ENCODE results near the gene CRY1. TPM values are rescaled to one million over a fixed set of nuclear protein-coding genes. Genes with fewer than 3 reads are reported as not detected.
A peak's percentile ranks its signal among the peaks of the same experiment; 100 is the strongest.
"Not testable (repeated sequence)": the region's sequence is repeated elsewhere in the genome, so short reads cannot be mapped to it uniquely, and the experiment has no call there.

CRY1 gene
- total RNA-seq, 4 donors from 2014 or later, result 32.4 to 64.4 (median 47.6) TPM

GRCh38 chr12:107079172-107080011 is 14.0 kb downstream of the CRY1 start:
- H3K9me3 ChIP-seq, result no peaks in the 10 kb centered on the region
- TF ChIP-seq, protein P1, sequence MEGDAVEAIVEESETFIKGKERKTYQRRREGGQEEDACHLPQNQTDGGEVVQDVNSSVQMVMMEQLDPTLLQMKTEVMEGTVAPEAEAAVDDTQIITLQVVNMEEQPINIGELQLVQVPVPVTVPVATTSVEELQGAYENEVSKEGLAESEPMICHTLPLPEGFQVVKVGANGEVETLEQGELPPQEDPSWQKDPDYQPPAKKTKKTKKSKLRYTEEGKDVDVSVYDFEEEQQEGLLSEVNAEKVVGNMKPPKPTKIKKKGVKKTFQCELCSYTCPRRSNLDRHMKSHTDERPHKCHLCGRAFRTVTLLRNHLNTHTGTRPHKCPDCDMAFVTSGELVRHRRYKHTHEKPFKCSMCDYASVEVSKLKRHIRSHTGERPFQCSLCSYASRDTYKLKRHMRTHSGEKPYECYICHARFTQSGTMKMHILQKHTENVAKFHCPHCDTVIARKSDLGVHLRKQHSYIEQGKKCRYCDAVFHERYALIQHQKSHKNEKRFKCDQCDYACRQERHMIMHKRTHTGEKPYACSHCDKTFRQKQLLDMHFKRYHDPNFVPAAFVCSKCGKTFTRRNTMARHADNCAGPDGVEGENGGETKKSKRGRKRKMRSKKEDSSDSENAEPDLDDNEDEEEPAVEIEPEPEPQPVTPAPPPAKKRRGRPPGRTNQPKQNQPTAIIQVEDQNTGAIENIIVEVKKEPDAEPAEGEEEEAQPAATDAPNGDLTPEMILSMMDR (IDR thresholded peaks at IDR 0.05), result peak in 5 of 6 experiments; percentile 41 to 68 (median 56)
- TF ChIP-seq POLR2A (IDR thresholded peaks at IDR 0.05), result no peak
- DNase-seq, result no peak

DNA sequence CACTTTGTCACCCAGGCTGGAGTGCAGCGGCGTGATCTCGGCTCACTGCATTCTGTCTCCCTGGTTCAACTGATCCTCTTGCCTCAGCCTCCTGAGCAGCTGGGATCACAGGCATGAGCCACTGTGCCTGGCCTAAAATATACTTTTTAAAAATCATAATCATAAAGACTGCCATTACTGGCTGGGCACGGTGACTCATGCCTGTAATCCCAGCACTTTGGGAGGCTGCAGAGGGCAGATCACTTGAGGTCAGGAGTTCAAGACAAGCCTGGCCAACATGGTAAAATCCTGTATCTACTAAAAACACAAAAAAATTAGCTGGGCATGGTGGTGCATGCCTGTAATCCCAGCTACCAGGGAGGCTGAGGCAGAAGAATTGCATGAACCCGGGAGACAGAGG is 20.1 kb downstream of the CRY1 start:
- not testable (repeated sequence) for H3K4me1 ChIP-seq, H3K4me3 ChIP-seq

More at GRCh38 chr12:107079172-107080011, 14.0 kb downstream of the CRY1 start:
- Histone ChIP-seq H3K4me1 (no peaks in the 10 kb centered on the region), H3K4me3 (no peak overlapping the region), H3K36me3 (no peaks in the 10 kb centered on the region), H3K27me3 (no peaks in the 10 kb centered on the region), H3K27ac (no peak overlapping the region)

GRCh38 chr12:107066691-107067090 is 26.7 kb downstream of the CRY1 start:
- Histone ChIP-seq H3K4me1 (no peaks in the 10 kb centered on the region), H3K4me3 (no peak overlapping the region), H3K9me3 (no peaks in the 10 kb centered on the region), H3K27me3 (no peaks in the 10 kb centered on the region), H3K36me3 (no peaks in the 10 kb centered on the region), H3K27ac (no peak overlapping the region)
- no peak for DNase-seq
- TF ChIP-seq, protein P1 (IDR thresholded peaks at IDR 0.05), result no peak
- TF ChIP-seq POLR2A (IDR thresholded peaks at IDR 0.05), result no peak

More for the DNA sequence above, 20.1 kb downstream of the CRY1 start:
- H3K36me3 ChIP-seq, H3K27ac ChIP-seq, H3K9me3 ChIP-seq, DNase-seq, H3K27me3 ChIP-seq: not testable (repeated sequence)

- Histone ChIP-seq H3K4me3 (no peak overlapping the region), H3K36me3 (no peaks in the 10 kb centered on the region), H3K27me3 (no peaks in the 10 kb centered on the region), H3K4me1 (no peaks in the 10 kb centered on the region), H3K9me3 (no peaks in the 10 kb centered on the region), H3K27ac (no peak overlapping the region)
- TF ChIP-seq POLR2A (IDR thresholded peaks at IDR 0.05), result no peak
- TF ChIP-seq, protein P1 (IDR thresholded peaks at IDR 0.05), result no peak
- DNase-seq, result no peak
Observed at GRCh38 chr12:107064687-107065086, 28.7 kb downstream of the CRY1 start.

GRCh38 chr12:107064243-107064642 is 29.1 kb downstream of the CRY1 start:
- Histone ChIP-seq H3K4me3 (no peak overlapping the region), H3K4me1 (no peaks in the 10 kb centered on the region), H3K36me3 (no peaks in the 10 kb centered on the region), H3K27me3 (no peaks in the 10 kb centered on the region), H3K9me3 (no peaks in the 10 kb centered on the region), H3K27ac (no peak overlapping the region)
- no peak for DNase-seq
- TF ChIP-seq POLR2A (IDR thresholded peaks at IDR 0.05), result no peak
- TF ChIP-seq, protein P1 (IDR thresholded peaks at IDR 0.05), result no peak

GRCh38 chr12:107058190-107058589 is 35.2 kb downstream of the CRY1 start:
- Histone ChIP-seq H3K4me1 (no peaks in the 10 kb centered on the region), H3K27ac (no peak overlapping the region), H3K4me3 (no peak overlapping the region), H3K36me3 (no peaks in the 10 kb centered on the region), H3K27me3 (no peaks in the 10 kb centered on the region), H3K9me3 (peaks cover 0 to 7% (median 0%) of the 10 kb centered on the region in 4 donors)
- no peak for DNase-seq
- TF ChIP-seq POLR2A (IDR thresholded peaks at IDR 0.05), result no peak
- TF ChIP-seq, protein P1 (IDR thresholded peaks at IDR 0.05), result no peak
